ENCODE data around the gene ADH5. TPM values are rescaled to one million over a fixed set of nuclear protein-coding genes. Genes with fewer than 3 reads are reported as not detected.
"Not testable (repeated sequence)": the region's sequence is repeated elsewhere in the genome, so short reads cannot be mapped to it uniquely, and the experiment has no call there.

The ADH5 gene
- total and polyA plus RNA-seq, 4 donors = 219 to 268 (median 231) TPM

DNA sequence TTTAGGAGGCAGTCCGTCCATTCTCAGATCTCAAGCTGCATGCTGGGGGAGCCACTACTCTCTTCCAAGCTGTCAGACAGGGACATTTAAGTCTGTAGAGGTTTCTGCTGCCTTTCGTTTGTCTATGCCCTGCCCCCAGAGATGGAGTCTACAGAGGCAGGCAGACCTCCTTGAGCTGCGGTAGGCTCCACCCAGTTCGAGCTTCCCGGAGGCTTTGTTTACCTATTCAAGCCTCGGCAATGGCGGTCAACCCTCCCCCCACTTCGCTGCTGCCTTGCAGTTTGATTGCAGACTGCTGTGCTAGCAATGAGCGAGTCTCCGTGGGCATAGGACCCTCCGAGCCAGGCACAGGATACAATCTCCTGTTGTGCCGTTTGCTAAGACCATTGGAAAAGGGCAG is 10.7 kb upstream of the ADH5 start:
- intact Hi-C loops (cut with DNase I) = no loop called here
- peaks cover 0 to 2% of the 10 kb centered on the region in 2 donors for H3K36me3 ChIP-seq (ENCODE audit: control insufficient read depth in 1 of 2, insufficient read depth in 2 of 2, low read length in 1 of 2)
- H3K4me1 ChIP-seq (ENCODE audit: control insufficient read depth in 1 of 2, insufficient read depth in 2 of 2, low read length in 2 of 2) = peaks cover 0 to 3% of the 10 kb centered on the region in 2 donors
- ATAC-seq (ENCODE audit: low FRiP score) (no peak), DNase-seq (no peak)
- H3K27ac ChIP-seq (ENCODE audit: low read depth in 1 of 2, low read length in 2 of 2) = no peak overlapping the region
- 90 to 95% methylated on average over 12 of the region's 12 CpGs for WGBS, 2 donors
- H3K27me3 ChIP-seq (ENCODE audit: control insufficient read depth in 1 of 2, insufficient read depth in 2 of 2, low read length in 1 of 2) = no peaks in the 10 kb centered on the region
- no peaks in the 10 kb centered on the region for H3K9me3 ChIP-seq (ENCODE audit: control insufficient read depth, low read length)
- H3K4me3 ChIP-seq (ENCODE audit: low read length in 2 of 2) = no peak overlapping the region

DNA sequence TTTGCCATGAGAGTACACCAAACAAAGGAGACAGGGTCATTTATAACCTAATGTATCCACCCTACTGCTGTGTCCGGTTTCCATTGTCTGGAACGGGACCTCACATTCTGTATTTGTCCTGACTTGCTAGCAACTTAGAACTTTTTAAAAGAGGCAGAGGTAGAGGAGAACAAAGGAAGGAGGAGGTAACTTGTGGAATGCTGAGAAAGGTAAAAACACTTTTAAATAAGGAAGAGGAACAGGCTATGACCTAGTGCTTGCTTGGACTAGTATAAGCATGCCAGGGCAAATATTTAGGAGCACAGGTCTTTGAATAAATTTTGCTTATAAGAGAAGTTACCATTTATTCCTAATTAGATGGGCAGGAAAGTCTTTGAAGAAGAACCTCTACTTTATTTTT is 3.3 kb upstream of the ADH5 start:
- 62 to 65% methylated on average over 2 of the region's 2 CpGs for WGBS, 2 donors
- H3K36me3 ChIP-seq (ENCODE audit: control insufficient read depth in 1 of 2, insufficient read depth in 2 of 2, low read length in 1 of 2); H3K4me1 ChIP-seq (ENCODE audit: control insufficient read depth in 1 of 2, insufficient read depth in 2 of 2, low read length in 2 of 2); H3K27ac ChIP-seq (ENCODE audit: low read depth in 1 of 2, low read length in 2 of 2); H3K27me3 ChIP-seq (ENCODE audit: control insufficient read depth in 1 of 2, insufficient read depth in 2 of 2, low read length in 1 of 2); intact Hi-C loops (cut with DNase I); H3K9me3 ChIP-seq (ENCODE audit: control insufficient read depth, low read length); DNase-seq; H3K4me3 ChIP-seq (ENCODE audit: low read length in 2 of 2); ATAC-seq (ENCODE audit: low FRiP score): not testable (repeated sequence)

DNA sequence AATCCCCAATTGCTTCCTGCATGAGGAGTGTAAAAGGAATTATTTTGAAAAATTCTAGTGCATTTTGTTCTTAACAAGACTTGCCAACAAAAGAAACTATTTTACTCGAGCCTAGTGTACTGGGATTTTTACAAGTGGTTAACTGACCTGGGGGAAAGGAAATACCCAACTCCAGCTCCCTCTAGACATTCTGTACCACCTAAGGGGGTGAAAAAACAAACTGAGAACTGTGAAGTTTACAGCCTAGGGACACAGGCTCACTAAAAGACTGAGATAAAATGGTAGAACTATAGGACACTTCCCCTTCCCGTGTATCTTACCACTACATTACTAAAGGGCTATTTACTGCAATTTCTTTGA is 2.6 kb upstream of the ADH5 start:
- ATAC-seq (ENCODE audit: low FRiP score) (no peak), DNase-seq (no peak)
- no peaks in the 10 kb centered on the region for H3K9me3 ChIP-seq (ENCODE audit: control insufficient read depth, low read length)
- H3K36me3 ChIP-seq (ENCODE audit: control insufficient read depth in 1 of 2, insufficient read depth in 2 of 2, low read length in 1 of 2) = no peaks in the 10 kb centered on the region
- intact Hi-C loops (cut with DNase I) = no loop called here
- WGBS, 2 donors = 14 to 17% methylated on average over 2 of the region's 2 CpGs
- H3K4me3 ChIP-seq (ENCODE audit: low read length in 2 of 2) = peak overlapping the region; percentile 66 to 97
- H3K4me1 ChIP-seq (ENCODE audit: control insufficient read depth in 1 of 2, insufficient read depth in 2 of 2, low read length in 2 of 2) = no peaks in the 10 kb centered on the region
- no peak overlapping the region for H3K27ac ChIP-seq (ENCODE audit: low read depth in 1 of 2, low read length in 2 of 2)
- no peaks in the 10 kb centered on the region for H3K27me3 ChIP-seq (ENCODE audit: control insufficient read depth in 1 of 2, insufficient read depth in 2 of 2, low read length in 1 of 2)

DNA sequence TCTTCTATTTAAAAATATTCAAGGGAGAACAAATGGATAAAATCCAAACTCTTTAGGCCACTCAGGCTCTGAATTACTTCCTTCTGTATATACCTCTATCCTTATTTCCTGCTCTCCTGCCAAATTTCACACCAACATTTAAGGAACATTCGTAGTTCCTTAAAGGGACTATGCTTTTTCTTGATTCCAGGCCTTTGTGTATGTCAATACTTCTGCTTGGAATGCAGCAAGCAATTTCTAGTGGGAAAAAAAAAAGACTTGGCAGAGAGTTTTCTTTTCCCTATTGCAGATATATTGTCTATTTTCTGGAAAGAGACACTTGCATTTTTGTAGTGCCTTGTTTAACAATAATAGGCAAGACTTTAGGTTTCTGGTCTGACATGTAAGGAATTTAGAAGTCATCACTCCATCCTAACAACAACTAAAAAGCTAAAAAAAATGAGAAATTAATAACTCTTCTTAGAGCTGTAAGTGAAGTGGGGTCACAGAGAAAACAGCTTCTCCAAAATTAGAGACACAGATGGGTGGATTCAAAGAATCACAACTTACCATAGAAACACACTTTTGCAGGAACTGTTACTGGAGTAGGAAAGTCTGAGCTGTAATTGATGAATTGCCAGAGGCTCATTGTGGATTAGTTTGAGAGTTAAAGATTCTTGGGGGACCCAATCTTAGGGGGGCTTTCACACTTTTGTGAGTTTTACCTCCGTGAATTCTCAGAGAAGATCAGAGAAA is 2.1 kb upstream of the ADH5 start:
- intact Hi-C loops (cut with DNase I) = no loop called here
- H3K27me3 ChIP-seq (ENCODE audit: control insufficient read depth in 1 of 2, insufficient read depth in 2 of 2, low read length in 1 of 2) = no peaks in the 10 kb centered on the region
- ATAC-seq (ENCODE audit: low FRiP score) = no peak
- peak overlapping the region; percentile 66 to 97 for H3K4me3 ChIP-seq (ENCODE audit: low read length in 2 of 2)
- no peaks in the 10 kb centered on the region for H3K9me3 ChIP-seq (ENCODE audit: control insufficient read depth, low read length)
- WGBS, 2 donors = 31 to 35% methylated on average over 2 of the region's 2 CpGs
- H3K27ac ChIP-seq (ENCODE audit: low read depth in 1 of 2, low read length in 2 of 2) = peak overlapping the region in 1 of 2 donors; percentile 57
- H3K36me3 ChIP-seq (ENCODE audit: control insufficient read depth in 1 of 2, insufficient read depth in 2 of 2, low read length in 1 of 2) = no peaks in the 10 kb centered on the region
- no peaks in the 10 kb centered on the region for H3K4me1 ChIP-seq (ENCODE audit: control insufficient read depth in 1 of 2, insufficient read depth in 2 of 2, low read length in 2 of 2)
- no peak for DNase-seq

DNA sequence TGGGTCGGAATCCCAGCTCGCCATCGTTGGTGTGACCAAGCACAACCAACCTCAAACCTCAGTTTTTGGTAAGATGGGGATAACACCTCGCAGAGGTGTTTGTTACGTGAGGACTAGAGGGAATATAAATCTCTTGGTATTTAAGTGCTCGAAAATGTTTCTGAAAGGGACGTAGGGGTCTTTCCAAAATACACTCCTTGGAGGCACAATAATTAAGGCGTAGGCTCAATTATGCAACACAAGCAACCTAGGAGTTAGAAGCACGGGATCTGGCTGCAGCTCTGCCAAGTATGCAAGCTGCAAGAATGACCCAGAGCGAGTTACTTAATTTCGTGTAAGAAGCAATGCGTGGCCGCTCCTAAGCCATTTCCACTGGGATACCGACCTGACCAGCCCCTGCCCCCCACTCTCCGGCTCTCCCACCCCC is 552 bp downstream of the ADH5 start:
- 1% methylated on average over 15 of the region's 15 CpGs for WGBS, 2 donors
- no peaks in the 10 kb centered on the region for H3K36me3 ChIP-seq (ENCODE audit: control insufficient read depth in 1 of 2, insufficient read depth in 2 of 2, low read length in 1 of 2)
- peak; percentile 85 for ATAC-seq (ENCODE audit: low FRiP score)
- H3K4me1 ChIP-seq (ENCODE audit: control insufficient read depth in 1 of 2, insufficient read depth in 2 of 2, low read length in 2 of 2) = no peaks in the 10 kb centered on the region
- peak overlapping the region; percentile 45 to 79 for H3K27ac ChIP-seq (ENCODE audit: low read depth in 1 of 2, low read length in 2 of 2)
- peak in 1 of 2 donors; percentile 72 for DNase-seq
- H3K9me3 ChIP-seq (ENCODE audit: control insufficient read depth, low read length) = no peaks in the 10 kb centered on the region
- intact Hi-C loops (cut with DNase I) = loop anchor here in 1 of 2 donors (10.0 kb wide), 2 partner anchors 117 to 317 kb away; no protein-coding TSS in a partner anchor
- peak overlapping the region; percentile 56 to 93 for H3K4me3 ChIP-seq (ENCODE audit: low read length in 2 of 2)
- H3K27me3 ChIP-seq (ENCODE audit: control insufficient read depth in 1 of 2, insufficient read depth in 2 of 2, low read length in 1 of 2) = no peaks in the 10 kb centered on the region

DNA sequence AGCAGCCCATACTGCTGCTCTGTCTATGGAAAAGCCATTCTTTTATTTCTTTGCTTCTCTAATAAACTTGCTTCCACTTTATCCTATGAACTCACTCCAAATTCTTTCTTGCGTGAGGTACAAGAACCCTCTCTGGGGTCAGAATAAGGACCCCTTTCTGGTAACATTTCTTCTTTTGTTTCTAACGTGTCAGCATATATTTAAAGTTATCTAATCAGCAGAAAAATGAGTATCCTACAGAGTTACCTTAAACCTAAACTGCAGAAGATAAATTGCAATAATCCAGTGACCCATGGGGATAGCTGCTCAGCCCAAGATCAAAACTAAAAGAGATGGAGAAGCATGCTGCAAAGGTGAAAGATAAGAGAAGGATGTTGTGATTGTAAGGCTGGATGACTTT is 4.0 kb downstream of the ADH5 start:
- DNase-seq = no peak
- no peak overlapping the region for H3K4me3 ChIP-seq (ENCODE audit: low read length in 2 of 2)
- H3K36me3 ChIP-seq (ENCODE audit: control insufficient read depth in 1 of 2, insufficient read depth in 2 of 2, low read length in 1 of 2) = peaks cover 0 to 6% of the 10 kb centered on the region in 2 donors
- H3K27me3 ChIP-seq (ENCODE audit: control insufficient read depth in 1 of 2, insufficient read depth in 2 of 2, low read length in 1 of 2) = no peaks in the 10 kb centered on the region
- 87 to 91% methylated on average over 2 of the region's 2 CpGs for WGBS, 2 donors
- intact Hi-C loops (cut with DNase I) = loop anchor here in 1 of 2 donors (10.0 kb wide), 2 partner anchors 120 to 320 kb away; no protein-coding TSS in a partner anchor
- no peaks in the 10 kb centered on the region for H3K9me3 ChIP-seq (ENCODE audit: control insufficient read depth, low read length)
- no peak for ATAC-seq (ENCODE audit: low FRiP score)
- H3K27ac ChIP-seq (ENCODE audit: low read depth in 1 of 2, low read length in 2 of 2) = no peak overlapping the region
- peaks cover 0 to 2% of the 10 kb centered on the region in 2 donors for H3K4me1 ChIP-seq (ENCODE audit: control insufficient read depth in 1 of 2, insufficient read depth in 2 of 2, low read length in 2 of 2)

DNA sequence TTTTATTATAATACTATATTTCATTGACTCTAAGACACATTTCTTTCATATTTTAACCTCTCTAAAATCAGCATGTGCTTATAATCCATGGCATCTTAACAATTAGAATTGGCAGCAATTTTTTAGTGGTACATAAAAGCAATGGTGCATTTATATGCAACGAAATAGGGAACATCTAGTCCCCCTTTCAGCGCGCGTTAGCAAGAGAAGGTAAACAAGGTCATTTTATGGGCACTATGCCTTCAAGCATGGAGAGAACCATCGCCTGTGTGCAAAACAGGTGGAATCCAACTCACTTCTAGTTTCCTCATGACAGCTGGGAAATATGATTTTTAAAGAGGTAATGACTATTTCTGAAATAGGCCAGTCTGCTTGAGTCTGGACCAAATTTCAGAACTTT is 6.4 kb downstream of the ADH5 start:
- intact Hi-C loops (cut with DNase I) = loop anchor here in 1 of 2 donors (10.0 kb wide), 2 partner anchors 123 to 323 kb away; no protein-coding TSS in a partner anchor
- no peaks in the 10 kb centered on the region for H3K27me3 ChIP-seq (ENCODE audit: control insufficient read depth in 1 of 2, insufficient read depth in 2 of 2, low read length in 1 of 2)
- peaks cover 0 to 2% of the 10 kb centered on the region in 2 donors for H3K4me1 ChIP-seq (ENCODE audit: control insufficient read depth in 1 of 2, insufficient read depth in 2 of 2, low read length in 2 of 2)
- DNase-seq (no peak), ATAC-seq (ENCODE audit: low FRiP score) (no peak)
- WGBS, 2 donors = 89 to 91% methylated on average over 5 of the region's 5 CpGs
- H3K9me3 ChIP-seq (ENCODE audit: control insufficient read depth, low read length) = no peaks in the 10 kb centered on the region
- H3K4me3 ChIP-seq (ENCODE audit: low read length in 2 of 2) = no peak overlapping the region
- H3K36me3 ChIP-seq (ENCODE audit: control insufficient read depth in 1 of 2, insufficient read depth in 2 of 2, low read length in 1 of 2) = peaks cover 0 to 13% of the 10 kb centered on the region in 2 donors
- no peak overlapping the region for H3K27ac ChIP-seq (ENCODE audit: low read depth in 1 of 2, low read length in 2 of 2)

DNA sequence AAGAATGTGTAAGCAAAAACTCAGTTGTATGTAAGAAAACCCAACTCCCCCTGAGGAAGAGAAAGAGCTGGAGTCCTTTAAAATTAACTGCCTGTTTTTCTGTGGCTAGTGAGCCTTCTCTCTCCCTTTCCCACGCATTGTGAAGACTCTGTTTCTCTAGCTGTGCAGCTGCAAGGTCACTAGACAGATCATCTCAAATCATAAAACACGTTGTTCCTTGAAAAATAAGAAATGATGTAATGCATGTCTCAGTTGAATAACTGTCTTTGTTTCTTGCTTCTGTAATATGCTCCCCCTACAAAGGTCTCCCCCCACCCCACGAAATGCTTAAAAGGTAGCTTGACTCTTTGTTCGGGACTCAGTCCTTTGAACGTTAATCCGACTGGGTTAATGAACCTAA is 7.7 kb downstream of the ADH5 start:
- H3K9me3 ChIP-seq (ENCODE audit: control insufficient read depth, low read length); H3K27me3 ChIP-seq (ENCODE audit: control insufficient read depth in 1 of 2, insufficient read depth in 2 of 2, low read length in 1 of 2); H3K27ac ChIP-seq (ENCODE audit: low read depth in 1 of 2, low read length in 2 of 2); DNase-seq; H3K4me1 ChIP-seq (ENCODE audit: control insufficient read depth in 1 of 2, insufficient read depth in 2 of 2, low read length in 2 of 2); H3K4me3 ChIP-seq (ENCODE audit: low read length in 2 of 2); ATAC-seq (ENCODE audit: low FRiP score): not testable (repeated sequence)
- WGBS, 2 donors = 45 to 68% methylated on average over 6 of the region's 6 CpGs
- intact Hi-C loops (cut with DNase I) = loop anchor here in 1 of 2 donors (10.0 kb wide), 2 partner anchors 124 to 324 kb away; no protein-coding TSS in a partner anchor
- H3K36me3 ChIP-seq (ENCODE audit: control insufficient read depth in 1 of 2, insufficient read depth in 2 of 2, low read length in 1 of 2) = peaks cover 0 to 14% of the 10 kb centered on the region in 2 donors

Data from aorta (tissue), 5 donors.